IPS DF 4.7 (cell line): ENCODE results near the gene OR6Y1.

Experiments used
- DNase-seq: peaks from one replicate; pipeline ENCODE4 v3.0.0-alpha.2; 2013; ENCODE audit warnings: low spot score; ENCODE audit errors: extremely low read depth

Gene OR6Y1

DNA sequence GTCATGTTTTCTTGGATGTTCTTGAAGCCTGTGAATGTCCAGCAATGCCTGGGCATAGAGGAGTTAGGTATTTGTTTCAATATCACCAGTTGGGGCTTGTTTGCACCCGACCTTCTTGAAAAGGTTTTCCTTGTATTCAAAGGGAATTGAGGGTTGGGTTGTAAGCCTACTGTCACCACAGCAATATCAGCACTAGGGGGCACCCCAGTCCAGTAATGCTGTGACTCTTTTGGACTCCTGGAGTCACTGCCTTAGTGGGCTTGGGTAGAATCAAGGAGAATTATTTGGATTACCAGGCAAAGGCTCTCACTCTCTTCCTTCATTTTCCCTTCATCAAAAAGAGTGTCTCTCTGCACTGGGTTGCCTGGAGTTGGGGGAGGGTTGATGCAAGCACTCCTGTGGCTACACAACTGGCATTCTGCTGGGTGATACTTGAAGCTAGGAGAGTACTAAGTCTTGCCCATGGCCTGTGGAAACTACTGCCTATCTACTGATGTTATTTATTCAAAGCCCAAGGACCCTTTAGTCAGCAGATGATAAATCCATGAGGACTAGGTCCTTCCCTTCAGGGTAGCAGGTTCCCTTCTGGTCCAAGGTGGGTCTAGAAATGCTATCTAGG, 47.7 kb downstream of the OR6Y1 start:
- DNase-seq = peak; percentile 69

- DNase-seq = peak; percentile 16
These were observed 57.8 kb downstream of the OR6Y1 start for GRCh38 chr1:158496374-158496773.

GRCh38 chr1:158494796-158495195, 59.4 kb downstream of the OR6Y1 start:
- DNase-seq = no peak
